ENCODE data around the gene ACSM5. TPM values are rescaled to one million over a fixed set of nuclear protein-coding genes. Genes with fewer than 3 reads are reported as not detected.
"Not testable (repeated sequence)": the region's sequence is repeated elsewhere in the genome, so short reads cannot be mapped to it uniquely, and the experiment has no call there.

ACSM5 gene
- total RNA-seq, 1 donor from 2014 or later, result not detected

- H3K9me3 Mint-ChIP-seq, result peaks cover 47% of the 10 kb centered on the region
- H3K36me3 Mint-ChIP-seq; H3K27me3 Mint-ChIP-seq (ENCODE audit: low read depth): not testable (repeated sequence)
These were observed 60.6 kb downstream of the ACSM5 start for GRCh38 chr16:20469930-20470329.

DNA sequence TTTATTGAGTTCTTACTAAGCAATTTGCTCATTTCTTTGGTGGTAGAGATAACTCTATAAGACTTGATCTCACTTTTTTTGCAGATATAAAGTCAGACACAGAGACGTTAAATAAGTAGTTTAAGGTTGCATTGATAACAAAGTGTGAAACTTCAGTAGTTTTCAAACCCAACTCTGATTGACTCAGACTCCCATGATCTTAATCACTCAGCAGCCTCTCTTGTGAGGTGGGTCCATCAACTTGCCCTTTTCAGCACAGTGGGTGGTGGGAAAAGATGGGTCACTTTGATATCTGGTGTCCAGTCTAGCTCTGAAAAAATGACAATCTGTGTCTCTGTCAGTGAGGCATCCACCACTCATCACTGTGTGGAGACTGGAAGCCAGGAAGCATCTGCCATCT, 61.4 kb downstream of the ACSM5 start:
- not testable (repeated sequence) for H3K36me3 Mint-ChIP-seq; H3K4me3 Mint-ChIP-seq; H3K27ac Mint-ChIP-seq; H3K27me3 Mint-ChIP-seq (ENCODE audit: low read depth); H3K4me1 Mint-ChIP-seq; DNase-seq (ENCODE audit: low spot score in 2 of 2, unreplicated experiment in 2 of 2)
- peaks cover 51% of the 10 kb centered on the region for H3K9me3 Mint-ChIP-seq

More at GRCh38 chr16:20469930-20470329, 60.6 kb downstream of the ACSM5 start:
- not testable (repeated sequence) for H3K4me1 Mint-ChIP-seq; DNase-seq (ENCODE audit: low spot score in 2 of 2, unreplicated experiment in 2 of 2); H3K27ac Mint-ChIP-seq; H3K4me3 Mint-ChIP-seq

DNA sequence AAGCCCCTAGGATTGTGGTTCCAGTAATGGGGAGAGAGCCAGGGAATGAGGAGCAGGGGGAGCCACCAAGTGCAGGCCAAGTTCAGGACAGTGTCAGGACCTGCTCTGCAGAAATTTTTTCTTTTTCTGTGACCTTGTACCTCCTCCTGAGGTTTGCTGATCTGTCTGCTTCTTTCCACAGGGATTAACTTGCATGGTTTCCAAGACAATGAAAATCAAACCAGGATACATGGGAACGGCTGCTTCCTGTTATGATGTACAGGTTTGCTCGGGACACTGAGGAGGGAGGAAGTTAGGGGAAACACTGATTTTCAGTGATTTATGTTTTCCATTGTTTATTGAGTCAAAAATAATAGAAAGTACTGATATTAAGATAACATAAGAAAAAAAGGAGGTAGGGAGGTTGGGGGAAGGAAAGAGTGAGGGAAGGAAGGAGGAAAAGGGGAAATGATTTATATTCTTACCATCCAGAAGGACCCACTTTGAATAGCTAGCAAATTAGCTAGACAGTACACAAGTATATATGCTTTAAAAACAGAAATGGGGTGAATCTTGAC, 67.9 kb downstream of the ACSM5 start:
- H3K36me3 Mint-ChIP-seq; H3K27me3 Mint-ChIP-seq (ENCODE audit: low read depth); DNase-seq (ENCODE audit: low spot score in 2 of 2, unreplicated experiment in 2 of 2); H3K4me1 Mint-ChIP-seq; H3K4me3 Mint-ChIP-seq; H3K27ac Mint-ChIP-seq: not testable (repeated sequence)
- peaks cover 37% of the 10 kb centered on the region for H3K9me3 Mint-ChIP-seq

- H3K4me3 Mint-ChIP-seq; H3K27me3 Mint-ChIP-seq (ENCODE audit: low read depth); H3K4me1 Mint-ChIP-seq; H3K27ac Mint-ChIP-seq; DNase-seq (ENCODE audit: low spot score in 2 of 2, unreplicated experiment in 2 of 2); H3K36me3 Mint-ChIP-seq: not testable (repeated sequence)
- H3K9me3 Mint-ChIP-seq, result peaks cover 39% of the 10 kb centered on the region
These were observed 74.7 kb downstream of the ACSM5 start for GRCh38 chr16:20483989-20484388.

DNA sequence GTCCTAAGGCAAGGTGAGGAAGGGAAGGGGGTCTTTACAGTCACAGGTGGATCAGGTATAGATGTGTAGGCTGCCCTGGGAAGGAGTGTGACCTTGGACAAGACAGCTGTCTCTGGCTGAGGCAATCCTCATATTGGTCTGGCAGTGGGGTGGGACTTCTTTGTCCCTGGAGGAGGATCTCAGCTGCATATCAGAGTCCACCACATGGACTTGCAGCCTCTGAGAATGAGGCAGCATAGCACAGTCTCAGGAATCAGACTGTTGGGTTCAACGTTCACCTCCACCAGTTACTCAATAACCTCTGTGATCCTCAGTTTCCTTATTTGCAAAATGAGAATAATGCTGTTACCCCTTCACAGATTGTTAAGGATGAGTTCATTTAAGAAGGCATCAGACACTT, 75.4 kb downstream of the ACSM5 start:
- Mint-ChIP-seq H3K9me3 (peaks cover 37% of the 10 kb centered on the region), H3K27me3 (ENCODE audit: low read depth) (no peaks in the 10 kb centered on the region), H3K4me3 (no peak overlapping the region), H3K4me1 (no peaks in the 10 kb centered on the region), H3K36me3 (no peaks in the 10 kb centered on the region), H3K27ac (no peak overlapping the region)
- TF ChIP-seq, protein P1, sequence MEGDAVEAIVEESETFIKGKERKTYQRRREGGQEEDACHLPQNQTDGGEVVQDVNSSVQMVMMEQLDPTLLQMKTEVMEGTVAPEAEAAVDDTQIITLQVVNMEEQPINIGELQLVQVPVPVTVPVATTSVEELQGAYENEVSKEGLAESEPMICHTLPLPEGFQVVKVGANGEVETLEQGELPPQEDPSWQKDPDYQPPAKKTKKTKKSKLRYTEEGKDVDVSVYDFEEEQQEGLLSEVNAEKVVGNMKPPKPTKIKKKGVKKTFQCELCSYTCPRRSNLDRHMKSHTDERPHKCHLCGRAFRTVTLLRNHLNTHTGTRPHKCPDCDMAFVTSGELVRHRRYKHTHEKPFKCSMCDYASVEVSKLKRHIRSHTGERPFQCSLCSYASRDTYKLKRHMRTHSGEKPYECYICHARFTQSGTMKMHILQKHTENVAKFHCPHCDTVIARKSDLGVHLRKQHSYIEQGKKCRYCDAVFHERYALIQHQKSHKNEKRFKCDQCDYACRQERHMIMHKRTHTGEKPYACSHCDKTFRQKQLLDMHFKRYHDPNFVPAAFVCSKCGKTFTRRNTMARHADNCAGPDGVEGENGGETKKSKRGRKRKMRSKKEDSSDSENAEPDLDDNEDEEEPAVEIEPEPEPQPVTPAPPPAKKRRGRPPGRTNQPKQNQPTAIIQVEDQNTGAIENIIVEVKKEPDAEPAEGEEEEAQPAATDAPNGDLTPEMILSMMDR (IDR thresholded peaks at IDR 0.05; ENCODE audit: unreplicated experiment), result no peak
- no peak for DNase-seq (ENCODE audit: low spot score in 2 of 2, unreplicated experiment in 2 of 2)

DNA sequence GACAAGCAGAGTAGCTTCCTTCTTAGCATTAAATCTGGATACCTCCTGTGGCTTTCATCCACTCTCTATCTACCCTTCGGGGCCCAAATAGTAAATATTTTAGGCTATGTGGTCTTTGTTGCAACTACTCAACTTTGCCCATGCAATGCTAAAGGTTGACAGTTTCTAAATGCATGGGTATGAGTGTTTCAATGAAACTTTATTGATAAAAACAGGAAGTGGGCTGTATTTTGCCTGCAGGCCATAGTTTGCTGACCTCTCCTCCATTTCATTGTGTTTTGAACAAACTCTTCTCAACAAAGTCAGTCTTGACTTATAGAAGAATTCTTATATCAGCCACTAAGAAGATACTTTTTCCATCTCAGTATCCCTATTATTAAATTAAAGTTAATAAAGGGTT, 76.1 kb downstream of the ACSM5 start:
- Mint-ChIP-seq H3K36me3 (no peaks in the 10 kb centered on the region), H3K9me3 (peaks cover 32% of the 10 kb centered on the region)
- no peak for DNase-seq (ENCODE audit: low spot score in 2 of 2, unreplicated experiment in 2 of 2)

More for the DNA sequence above, 76.1 kb downstream of the ACSM5 start:
- no peaks in the 10 kb centered on the region for H3K4me1 Mint-ChIP-seq
- TF ChIP-seq, protein P1 (IDR thresholded peaks at IDR 0.05; ENCODE audit: unreplicated experiment), result no peak
- H3K27ac Mint-ChIP-seq, result no peak overlapping the region
- H3K27me3 Mint-ChIP-seq (ENCODE audit: low read depth), result no peaks in the 10 kb centered on the region
- no peak overlapping the region for H3K4me3 Mint-ChIP-seq

Other genes starting within 250 kb of the ACSM5 start
- gene GP2, start 82.0 kb upstream of the ACSM5 start, total RNA-seq, result not detected in 3 replicates
- gene UMOD, start 56.8 kb upstream of the ACSM5 start, total RNA-seq, result not detected in 3 replicates
- not detected in 3 replicates for gene PDILT, start 4.8 kb upstream of the ACSM5 start, total RNA-seq
- gene ACSM2A, start 42.0 kb downstream of the ACSM5 start, total RNA-seq, result not detected in 3 replicates
- not detected in 3 replicates for gene ACSM2B, start 166.8 kb downstream of the ACSM5 start, total RNA-seq

All from mesothelial cell of epicardium (in vitro differentiated cells).